Retinal pigment epithelial cell (primary cell): Measurements from ENCODE around the gene TANGO6.
"Not testable (repeated sequence)": the region's sequence is repeated elsewhere in the genome, so short reads cannot be mapped to it uniquely, and the experiment has no call there.

ENCODE experiments used
- DNase-seq: peaks from one replicate; pipeline ENCODE4 v3.0.0-alpha.2; 2010; ENCODE audit warnings: low read depth
- H3K4me3 ChIP-seq: 2 replicates; pipeline ENCODE4 v1.5.1; 2011; ENCODE audit warnings: mild to moderate bottlenecking, low read length, control low read depth, moderate library complexity
- TF ChIP-seq, protein P1 (sequence below): conservative IDR thresholded peaks from 2 replicates; pipeline ENCODE4 v1.5.1; 2011; ENCODE audit warnings: low read depth, low read length, control low read depth, inconsistent platforms

Gene TANGO6

DNA sequence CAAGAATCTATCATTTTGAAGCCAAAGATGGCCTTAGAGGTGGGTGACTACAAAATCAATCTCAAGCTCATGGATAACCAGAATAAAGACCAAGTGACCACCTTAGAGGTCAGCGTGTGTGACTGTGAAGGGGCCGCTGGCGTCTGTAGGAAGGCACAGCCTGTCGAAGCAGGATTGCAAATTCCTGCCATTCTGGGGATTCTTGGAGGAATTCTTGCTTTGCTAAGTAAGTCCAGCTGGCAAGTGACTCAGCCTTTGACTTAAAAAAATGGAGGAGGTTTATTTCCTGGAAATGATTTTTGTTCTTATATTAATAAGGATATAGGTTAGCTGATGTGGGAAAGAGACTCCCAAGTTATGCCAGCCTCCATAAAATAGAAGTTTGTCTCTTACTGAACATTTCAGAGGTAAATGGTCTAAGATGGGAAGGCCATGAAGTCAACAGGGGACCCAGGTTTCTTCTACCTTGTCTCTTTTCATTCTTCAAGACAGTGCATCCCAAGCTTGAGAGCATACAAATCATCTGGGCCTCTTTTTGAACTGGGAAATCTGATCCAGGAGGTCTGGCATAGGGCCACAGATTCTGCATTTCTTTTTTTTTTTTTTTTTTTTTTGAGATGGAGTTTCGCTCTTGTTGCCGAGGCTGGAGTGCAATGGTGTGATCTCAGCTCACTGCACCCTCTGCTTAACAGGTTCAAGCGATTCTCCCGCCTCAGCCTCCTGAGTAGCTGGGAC is 19.8 kb upstream of the TANGO6 start:
- TF ChIP-seq, protein P1, sequence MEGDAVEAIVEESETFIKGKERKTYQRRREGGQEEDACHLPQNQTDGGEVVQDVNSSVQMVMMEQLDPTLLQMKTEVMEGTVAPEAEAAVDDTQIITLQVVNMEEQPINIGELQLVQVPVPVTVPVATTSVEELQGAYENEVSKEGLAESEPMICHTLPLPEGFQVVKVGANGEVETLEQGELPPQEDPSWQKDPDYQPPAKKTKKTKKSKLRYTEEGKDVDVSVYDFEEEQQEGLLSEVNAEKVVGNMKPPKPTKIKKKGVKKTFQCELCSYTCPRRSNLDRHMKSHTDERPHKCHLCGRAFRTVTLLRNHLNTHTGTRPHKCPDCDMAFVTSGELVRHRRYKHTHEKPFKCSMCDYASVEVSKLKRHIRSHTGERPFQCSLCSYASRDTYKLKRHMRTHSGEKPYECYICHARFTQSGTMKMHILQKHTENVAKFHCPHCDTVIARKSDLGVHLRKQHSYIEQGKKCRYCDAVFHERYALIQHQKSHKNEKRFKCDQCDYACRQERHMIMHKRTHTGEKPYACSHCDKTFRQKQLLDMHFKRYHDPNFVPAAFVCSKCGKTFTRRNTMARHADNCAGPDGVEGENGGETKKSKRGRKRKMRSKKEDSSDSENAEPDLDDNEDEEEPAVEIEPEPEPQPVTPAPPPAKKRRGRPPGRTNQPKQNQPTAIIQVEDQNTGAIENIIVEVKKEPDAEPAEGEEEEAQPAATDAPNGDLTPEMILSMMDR = no peak
- peak; percentile 92 for DNase-seq
- peak overlapping the region; percentile 29 for H3K4me3 ChIP-seq

DNA sequence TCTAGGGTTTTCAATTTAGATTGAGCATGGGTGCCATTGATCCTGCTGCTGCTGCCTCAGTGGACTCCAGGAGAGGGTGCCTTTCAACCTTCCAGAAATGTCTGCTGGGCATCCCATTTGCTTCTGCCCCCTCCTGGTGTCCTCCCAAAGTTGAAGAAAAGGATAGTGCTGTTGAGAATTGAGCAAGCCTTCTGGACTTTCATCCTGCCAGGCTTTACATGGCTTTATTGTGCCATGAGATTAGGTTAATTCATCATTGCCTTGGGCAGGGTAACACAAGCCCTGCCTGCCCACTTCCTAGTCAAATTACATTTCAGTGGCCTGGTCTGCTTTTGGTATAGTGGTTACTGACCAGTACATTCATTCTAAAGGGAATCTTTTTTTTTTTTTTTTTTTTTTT is 17.9 kb upstream of the TANGO6 start:
- H3K4me3 ChIP-seq = no peak overlapping the region
- DNase-seq = no peak
- TF ChIP-seq, protein P1 = no peak

DNA sequence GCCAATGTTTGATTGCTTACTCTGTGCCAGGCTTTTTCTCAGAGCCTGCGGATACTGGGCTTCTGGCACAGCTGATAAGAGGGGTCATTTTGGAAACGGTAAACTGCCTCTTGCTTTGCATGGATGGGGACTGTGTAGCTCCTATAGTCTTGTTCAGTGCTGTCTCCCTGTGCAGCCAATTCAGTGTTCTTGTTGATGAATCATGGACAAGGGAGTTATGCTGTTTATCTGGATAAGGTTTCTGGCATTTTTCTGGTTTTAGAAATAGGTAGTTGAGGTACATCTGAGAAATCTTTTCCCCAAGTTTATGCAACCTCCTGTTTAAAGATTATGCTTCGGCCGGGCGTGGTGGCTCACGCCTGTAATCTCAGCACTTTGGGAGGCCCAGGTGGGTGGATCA is 16.7 kb upstream of the TANGO6 start:
- TF ChIP-seq, protein P1 = no peak
- no peak for DNase-seq
- H3K4me3 ChIP-seq = no peak overlapping the region

DNA sequence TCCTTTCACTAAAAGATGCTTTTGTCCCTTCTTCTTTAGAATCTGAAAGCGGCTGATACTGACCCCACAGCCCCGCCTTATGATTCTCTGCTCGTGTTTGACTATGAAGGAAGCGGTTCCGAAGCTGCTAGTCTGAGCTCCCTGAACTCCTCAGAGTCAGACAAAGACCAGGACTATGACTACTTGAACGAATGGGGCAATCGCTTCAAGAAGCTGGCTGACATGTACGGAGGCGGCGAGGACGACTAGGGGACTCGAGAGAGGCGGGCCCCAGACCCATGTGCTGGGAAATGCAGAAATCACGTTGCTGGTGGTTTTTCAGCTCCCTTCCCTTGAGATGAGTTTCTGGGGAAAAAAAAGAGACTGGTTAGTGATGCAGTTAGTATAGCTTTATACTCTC is 10.1 kb upstream of the TANGO6 start:
- no peak for DNase-seq
- TF ChIP-seq, protein P1 = no peak
- no peak overlapping the region for H3K4me3 ChIP-seq

DNA sequence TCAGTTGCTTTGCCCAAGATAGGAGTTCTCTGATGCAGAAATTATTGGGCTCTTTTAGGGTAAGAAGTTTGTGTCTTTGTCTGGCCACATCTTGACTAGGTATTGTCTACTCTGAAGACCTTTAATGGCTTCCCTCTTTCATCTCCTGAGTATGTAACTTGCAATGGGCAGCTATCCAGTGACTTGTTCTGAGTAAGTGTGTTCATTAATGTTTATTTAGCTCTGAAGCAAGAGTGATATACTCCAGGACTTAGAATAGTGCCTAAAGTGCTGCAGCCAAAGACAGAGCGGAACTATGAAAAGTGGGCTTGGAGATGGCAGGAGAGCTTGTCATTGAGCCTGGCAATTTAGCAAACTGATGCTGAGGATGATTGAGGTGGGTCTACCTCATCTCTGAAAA is 8.8 kb upstream of the TANGO6 start:
- H3K4me3 ChIP-seq = no peak overlapping the region
- DNase-seq = no peak
- TF ChIP-seq, protein P1 = no peak

DNA sequence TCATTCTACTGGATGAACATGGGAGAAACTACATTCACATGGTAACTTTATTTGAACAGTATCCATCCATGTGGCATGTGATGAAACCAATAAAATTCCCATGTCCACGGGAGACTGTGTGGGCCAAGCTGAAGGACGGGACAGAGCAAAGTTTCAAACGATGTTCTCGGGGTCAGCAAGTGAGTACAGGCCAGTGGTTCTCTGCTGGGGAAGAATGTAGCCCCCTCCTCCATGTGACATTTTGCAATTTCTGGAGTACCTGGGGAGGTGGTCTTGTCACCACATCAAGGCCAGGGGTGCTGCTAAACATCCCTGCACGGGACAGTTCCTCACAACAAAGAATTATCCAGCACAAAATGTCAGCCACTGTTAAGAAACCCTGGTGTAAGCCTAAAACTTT is 7.4 kb upstream of the TANGO6 start:
- no peak overlapping the region for H3K4me3 ChIP-seq
- no peak for DNase-seq
- TF ChIP-seq, protein P1 = no peak

DNA sequence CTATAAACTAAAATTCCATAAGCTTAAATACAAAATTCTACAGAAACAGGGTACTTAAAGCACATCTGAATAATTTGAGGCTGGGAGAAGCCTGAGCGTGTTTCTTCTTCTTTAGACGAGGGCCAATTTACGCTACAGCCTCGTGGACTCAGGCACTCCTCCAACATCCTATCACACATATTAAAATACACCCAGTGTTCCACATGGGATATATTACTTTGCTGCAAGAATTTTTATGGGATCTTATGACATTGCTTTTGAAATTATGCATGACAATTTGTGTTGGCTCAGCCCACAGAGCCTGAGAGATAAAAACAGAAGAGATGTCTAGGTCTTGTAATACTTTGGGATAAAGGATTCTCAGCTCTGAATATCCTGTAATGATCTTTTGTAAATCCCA is 3.5 kb upstream of the TANGO6 start:
- DNase-seq = no peak
- no peak overlapping the region for H3K4me3 ChIP-seq
- TF ChIP-seq, protein P1 = no peak

DNA sequence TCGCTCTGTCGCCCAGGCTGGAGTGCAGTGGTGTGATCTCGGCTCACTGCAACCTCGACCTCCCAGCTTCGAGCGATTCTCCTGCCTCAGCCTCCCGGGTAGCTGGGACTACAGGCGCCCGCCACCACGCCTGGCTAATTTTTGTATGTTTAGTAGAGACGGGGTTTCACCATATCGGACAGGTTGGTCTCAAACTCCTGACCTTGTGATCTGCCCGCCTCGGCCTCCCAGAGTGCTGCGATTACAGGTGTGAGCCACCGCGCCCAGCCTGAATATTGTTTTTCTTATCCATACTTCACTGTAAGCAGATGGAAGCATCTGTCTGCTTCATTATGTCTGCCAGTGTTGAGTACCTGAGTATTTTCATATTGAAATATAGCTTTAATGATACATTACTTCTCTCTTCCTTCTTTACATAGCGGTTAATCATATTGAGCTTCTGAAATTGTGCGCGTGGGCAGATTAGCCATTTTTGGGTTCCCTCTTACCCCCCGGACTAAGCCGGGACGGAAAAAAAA is 308 bp upstream of the TANGO6 start:
- not testable (repeated sequence) for DNase-seq
- H3K4me3 ChIP-seq = peak overlapping the region; percentile 90
